Mucosa of gallbladder (tissue), 1 donor: Measurements from ENCODE around the gene SLC10A6. TPM values are rescaled to one million over a fixed set of nuclear protein-coding genes. Genes with fewer than 3 reads are reported as not detected.
"Not testable (repeated sequence)": the region's sequence is repeated elsewhere in the genome, so short reads cannot be mapped to it uniquely, and the experiment has no call there.

Experiments used
- DNase-seq: peaks from one replicate; pipeline ENCODE4 v3.0.0-alpha.2; 2020; ENCODE audit warnings: low spot score
- total RNA-seq: library from RNA; stranded (reverse); gene quantifications from one replicate; pipeline ENCODE4 v1.2.1, GENCODE V29; 2021
- donor health status: DM: no; HTN: no; CAD: no.

The SLC10A6 gene, protein sequence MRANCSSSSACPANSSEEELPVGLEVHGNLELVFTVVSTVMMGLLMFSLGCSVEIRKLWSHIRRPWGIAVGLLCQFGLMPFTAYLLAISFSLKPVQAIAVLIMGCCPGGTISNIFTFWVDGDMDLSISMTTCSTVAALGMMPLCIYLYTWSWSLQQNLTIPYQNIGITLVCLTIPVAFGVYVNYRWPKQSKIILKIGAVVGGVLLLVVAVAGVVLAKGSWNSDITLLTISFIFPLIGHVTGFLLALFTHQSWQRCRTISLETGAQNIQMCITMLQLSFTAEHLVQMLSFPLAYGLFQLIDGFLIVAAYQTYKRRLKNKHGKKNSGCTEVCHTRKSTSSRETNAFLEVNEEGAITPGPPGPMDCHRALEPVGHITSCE
- total RNA-seq, result 0.81 TPM

DNA sequence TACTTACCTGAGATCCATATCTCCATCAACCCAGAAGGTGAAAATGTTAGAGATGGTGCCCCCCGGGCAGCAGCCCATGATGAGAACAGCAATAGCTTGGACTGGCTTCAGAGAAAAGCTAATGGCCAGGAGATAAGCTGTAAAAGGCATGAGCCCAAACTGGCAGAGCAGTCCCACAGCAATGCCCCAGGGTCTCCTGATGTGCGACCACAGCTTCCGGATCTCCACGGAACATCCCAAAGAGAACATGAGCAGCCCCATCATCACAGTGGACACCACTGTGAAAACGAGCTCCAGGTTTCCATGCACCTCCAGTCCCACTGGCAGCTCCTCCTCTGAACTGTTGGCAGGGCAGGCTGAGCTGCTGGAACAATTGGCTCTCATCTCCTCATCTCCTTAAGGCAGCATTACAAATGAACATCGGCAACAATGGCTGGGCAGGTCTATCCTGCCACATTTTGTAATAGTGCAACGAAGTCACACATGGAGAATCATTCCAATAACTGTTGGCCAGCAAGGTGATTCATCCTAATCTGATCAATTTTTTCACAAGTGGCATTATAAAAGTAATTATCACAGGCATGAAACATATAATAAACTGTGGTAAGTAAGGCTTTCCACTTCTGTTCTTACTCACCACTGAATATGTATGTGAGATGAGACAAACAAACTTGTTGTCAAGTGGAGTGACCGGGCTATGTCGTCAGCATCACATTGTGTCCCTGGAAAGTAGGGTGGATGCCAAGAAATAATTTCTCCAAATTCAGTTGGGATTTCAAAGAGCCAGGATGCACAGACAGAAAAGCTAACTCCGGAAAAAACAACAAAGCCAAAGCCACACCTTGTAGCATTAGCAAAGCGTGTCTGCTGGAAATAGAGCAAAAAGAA is at the start of gene SLC10A6:
Gene SLC10A6, minus strand, starts transcription at position 653 of the 888 bp plus-strand sequence. Its CDS starts 269 bp downstream, at position 384.
- no peak for DNase-seq

DNA sequence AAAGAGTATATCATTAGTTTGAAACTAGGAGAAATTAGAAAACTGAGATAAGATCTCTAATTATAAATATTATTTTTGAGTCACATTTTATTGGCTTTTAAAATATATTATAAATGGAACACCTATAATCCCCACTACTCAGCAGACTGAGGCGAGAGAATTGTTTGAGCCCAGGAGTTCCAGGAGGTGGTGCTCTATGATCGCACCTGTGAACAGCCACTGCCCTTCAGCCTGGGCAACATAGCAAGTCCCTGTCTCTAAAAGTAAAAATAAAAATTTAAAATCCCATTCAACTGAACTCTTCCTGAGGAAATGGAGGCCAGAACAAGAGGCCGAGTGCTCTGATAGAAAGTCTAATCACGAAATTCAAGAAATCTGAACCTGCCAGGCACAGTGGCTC is 49.4 kb upstream of the SLC10A6 start:
- no peak for DNase-seq

DNA sequence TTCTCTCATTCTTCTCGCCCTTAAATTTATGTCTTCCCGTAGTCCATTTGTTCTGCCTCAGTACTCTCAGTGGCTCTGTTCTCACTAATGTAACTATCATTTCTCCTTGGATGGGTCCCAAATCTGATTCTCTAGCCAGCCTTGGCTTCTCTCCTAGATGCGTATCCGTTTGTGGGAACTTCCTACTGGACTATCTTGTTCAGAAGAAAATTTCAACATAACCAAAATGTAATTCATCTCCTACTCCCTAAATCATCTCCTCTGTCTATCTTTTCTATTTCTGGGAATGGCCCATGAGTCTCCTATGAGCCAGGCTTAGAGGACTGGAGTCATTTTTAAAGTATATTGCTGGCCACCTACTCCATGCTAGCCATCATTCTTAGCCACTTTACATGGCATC is 47.4 kb upstream of the SLC10A6 start:
- DNase-seq, result no peak

DNA sequence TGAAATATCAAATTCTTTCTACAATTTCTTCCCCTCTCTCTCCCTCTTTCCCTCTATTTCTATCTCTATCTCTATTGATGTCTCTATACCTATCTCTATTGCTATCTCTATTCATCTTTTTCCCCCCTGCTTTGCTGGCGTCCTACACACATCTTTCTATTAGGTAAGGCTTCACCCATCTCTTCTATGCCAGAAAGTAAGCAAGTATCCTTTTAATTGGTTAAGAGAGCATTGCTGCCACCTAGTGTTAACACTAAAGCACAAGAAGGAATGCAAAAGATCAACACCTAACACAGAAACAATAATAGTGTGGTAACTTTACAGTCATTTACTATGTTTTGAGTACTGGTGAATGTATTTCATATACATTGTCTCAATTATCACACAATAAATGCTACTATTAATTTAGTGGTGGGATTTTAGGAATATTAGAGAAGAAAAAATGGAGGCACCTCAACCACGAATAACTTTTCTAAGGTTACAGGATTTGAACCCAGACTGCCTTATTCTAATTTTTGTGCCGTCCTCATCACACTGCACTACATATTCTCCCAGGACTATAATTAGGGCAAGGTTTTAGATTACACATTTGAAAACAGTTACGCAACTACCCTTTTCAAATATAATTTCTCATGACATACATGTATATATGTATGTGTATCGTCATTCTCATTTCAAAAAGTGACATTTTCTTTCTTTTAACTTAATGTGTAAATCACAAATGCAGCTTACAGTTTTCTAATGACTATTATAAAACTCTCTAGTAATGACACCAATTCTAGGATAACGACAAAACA is 46.7 kb upstream of the SLC10A6 start:
- DNase-seq, result peak; percentile 40

GRCh38 chr4:86894455-86894854 is 45.3 kb upstream of the SLC10A6 start:
- DNase-seq, result no peak

DNA sequence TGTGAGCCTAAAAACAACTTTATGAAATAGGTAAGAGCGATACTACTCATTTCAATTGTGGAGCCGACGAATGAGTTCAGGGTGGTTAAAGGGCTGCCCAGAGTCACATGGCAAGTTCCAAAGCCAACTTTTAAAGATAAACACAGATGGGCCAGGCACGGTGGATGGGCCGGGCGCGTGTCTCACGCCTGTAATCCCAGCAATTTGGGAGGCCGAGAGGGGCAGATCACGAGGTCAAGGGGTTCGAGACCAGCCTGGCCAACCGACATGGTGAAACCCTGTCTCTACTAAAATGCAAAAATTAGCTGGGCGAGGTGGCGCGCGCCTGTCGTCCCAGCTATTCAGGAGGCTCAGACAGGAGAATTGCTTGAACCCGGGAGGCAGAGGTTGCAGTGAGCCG is 44.0 kb upstream of the SLC10A6 start:
- DNase-seq, result no peak

GRCh38 chr4:86892636-86892960 is 43.4 kb upstream of the SLC10A6 start:
- DNase-seq, result no peak

DNA sequence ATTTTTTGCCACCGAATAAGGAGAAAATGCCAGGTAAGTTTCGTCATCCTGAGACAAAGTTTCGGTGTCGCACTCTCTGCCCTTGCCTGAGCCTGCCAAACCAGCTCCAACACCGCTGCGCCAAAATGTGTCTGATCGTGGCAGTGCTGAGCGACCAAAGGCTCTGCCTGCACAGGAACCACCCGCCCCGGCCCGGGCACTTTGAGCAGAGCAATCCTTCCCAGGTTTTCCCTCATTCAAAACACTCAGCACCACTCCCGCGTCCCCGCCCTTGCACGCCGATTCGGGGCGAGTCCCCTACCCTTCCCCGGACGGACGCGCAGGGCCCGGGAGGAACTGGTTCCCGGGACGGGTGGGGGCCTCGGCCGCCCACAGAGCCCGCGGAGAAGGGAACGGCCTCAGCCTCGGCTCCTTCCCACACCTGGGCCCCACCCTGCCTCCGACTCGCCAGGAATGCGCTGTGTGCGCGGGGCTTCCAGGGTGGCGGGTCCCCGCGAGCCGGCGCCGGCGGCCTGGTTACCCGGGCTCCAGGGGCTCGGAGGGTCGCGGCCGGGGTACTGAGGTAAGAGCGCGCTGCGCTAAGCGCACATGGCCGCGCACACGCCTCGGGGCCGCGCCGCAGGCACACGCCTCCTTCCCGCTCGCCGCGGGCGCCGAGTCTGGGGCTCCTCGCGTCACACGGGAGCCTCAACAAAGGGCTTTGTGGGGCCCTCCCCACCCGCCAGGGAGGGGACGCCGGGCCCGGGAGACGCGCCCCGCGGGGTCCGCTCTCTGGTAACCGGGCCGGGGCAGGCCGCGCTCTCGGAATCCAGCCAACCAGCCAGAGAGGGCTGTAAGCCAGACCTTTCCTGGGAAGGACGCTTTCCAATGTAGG is 42.8 kb upstream of the SLC10A6 start, which contains the start of gene C4orf36:
Gene C4orf36, minus strand, starts transcription at position 661 of the 874 bp plus-strand sequence. CDS start 902 bp downstream, outside the sequence.
- DNase-seq, result peak; percentile 58

DNA sequence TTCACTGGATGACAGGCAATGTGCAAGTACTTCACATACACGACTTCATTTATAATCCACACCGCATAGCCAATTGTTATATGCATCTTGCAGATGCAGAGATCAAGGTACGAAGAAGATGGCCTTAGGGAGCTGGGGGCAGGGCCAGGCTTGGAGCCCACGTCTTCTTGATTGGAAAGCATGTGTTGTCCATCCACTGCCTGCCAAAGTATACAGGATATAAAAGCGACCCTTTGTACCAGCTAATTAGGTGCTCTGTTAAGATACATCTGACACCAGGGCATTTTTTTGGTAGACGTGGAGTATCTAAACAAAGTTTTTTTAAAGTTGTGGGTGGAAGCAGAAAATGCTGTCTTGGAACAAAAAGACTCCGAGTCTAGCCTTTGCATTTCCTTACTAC is 41.6 kb upstream of the SLC10A6 start:
- DNase-seq, result no peak

DNA sequence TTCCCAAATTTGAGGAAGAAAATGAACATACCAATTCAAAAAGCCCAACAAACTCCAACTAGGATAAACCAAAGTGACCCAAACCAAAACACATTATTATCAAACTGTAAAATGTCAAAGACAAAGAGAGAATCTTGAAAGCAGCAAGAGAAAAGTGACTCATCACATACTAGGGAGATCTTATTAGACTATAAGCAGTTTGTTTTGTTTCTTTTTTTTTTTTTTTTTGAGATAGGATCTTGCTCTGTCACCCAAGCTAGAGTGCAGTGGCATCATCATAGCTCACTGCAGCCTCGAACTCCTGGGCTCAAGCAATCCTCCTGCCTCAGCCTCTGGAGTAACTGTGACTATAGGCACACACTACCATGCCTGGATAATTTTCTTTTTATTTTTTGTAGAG is 30.5 kb upstream of the SLC10A6 start:
- DNase-seq, result no peak

DNA sequence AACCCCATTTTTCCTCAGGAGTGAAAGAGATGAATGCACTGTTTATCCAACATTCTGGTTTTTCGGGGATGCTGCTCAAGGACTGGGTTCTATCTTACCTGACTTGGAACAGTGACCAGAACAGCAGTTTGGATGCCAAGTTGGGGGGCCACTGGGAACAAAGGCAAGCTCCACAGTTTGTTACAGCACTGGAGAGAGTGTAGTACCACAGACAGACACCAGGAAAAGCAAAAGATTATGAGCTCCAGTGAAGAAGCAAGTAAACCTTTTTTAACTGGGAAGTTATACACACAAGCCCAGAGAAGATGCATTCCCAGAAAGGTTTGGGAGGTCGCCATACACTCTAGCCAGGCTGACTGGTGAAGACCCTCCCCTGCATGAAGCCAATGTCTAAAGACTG is 29.5 kb upstream of the SLC10A6 start:
- no peak for DNase-seq

DNA sequence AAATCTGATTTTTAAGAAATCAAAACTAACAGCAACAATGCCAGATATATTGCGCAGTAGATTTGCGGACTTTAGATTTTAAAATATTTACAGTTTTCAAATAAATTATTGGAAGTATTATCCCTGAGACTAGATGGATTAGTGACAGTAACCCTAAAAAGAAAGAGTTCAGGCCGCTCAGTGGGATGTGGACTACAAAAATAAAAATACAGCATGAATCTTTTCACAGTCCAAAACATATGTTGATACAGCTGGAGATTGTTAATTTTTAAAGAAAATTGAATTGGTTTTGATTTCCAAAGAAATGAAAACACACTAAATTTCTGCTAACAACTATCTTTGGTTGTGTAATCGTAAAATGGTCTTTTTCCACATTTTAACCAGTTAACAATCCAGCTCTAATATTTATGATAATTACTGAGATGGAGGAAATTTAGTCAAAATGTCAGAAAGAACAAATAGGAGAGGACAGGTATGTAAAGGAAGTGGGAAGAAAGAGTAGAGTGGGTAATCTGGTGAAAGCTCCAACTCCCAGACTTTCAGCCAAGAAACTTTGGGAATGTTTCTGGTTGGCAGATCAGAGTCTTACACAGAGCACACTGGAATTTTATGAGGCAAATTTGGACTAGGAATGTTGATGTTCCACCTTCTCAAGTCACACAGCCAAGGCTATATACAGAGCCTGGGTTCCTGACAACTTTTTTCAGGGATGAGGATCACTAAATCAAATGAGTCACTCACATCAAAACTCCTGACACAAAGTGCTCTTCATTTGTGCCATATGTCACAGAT is 27.9 kb upstream of the SLC10A6 start:
- no peak for DNase-seq

DNA sequence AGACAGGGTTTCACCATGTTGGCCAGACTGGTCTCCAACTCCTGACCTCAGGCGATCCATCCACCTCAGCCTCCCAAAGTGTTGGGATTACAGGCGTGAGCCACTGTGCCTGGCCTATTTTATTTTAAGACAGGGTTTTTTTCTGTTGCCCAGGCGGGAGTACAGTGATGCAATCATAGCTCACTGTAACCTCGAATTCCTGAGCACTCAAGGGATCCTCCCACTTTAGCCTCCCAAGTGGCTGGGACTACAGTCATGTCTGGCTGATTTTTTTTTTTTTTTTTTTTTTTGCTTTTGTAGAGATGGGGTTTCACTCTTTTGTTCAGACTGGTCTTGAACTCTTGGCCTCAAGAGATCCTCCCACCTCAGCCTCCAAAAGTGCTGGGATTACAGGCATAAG is 26.3 kb upstream of the SLC10A6 start:
- DNase-seq, result not testable (repeated sequence)

DNA sequence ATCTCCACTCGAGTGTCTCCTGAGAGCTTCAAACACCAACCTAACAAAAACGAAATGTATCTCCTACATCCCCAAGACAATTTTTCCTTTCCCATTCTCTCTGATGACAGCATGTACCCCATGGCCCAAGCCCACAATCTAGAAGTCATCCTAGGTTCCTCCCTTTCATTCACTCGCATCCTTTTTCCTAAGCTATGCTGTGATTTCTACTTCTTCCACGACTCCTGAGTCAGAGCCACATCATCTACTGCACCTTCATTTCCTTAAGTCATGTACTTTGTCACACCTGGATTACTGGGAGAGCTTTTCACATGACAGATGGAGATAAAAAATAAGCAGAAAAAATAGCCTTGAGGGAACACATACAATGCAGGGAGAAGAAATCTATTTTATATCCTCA is 23.0 kb upstream of the SLC10A6 start:
- no peak for DNase-seq

DNA sequence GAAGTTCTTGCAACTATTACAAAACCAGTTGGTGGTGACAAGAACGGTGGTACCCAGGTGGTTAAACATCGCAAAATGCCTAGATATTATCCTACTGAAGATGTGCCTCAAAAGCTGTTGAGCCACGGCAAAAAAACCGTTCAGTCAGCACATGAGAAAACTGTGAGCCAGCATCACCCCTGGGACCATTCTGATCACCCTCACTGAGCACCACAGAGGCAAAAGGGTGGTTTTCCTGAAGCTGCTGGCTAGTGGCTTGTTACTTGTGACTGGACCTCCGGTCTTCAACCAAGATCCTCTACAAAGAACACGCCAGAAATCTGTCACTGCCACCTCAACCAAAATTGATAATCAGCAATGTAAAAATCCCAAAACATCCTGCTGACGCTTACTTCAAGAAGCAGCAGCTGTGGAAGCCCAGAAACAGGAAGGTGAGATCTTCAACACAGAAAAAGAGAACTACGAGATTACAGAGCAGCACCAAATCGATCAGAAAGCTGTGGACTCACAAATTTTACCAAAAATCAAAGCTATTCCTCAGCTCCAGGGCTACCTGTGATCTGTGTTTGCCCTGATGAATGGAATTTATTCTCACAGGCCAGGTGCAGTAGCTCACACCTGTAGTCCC is 21.4 kb upstream of the SLC10A6 start:
- DNase-seq, result no peak

GRCh38 chr4:86857341-86858052 is 8.3 kb upstream of the SLC10A6 start:
- no peak for DNase-seq

DNA sequence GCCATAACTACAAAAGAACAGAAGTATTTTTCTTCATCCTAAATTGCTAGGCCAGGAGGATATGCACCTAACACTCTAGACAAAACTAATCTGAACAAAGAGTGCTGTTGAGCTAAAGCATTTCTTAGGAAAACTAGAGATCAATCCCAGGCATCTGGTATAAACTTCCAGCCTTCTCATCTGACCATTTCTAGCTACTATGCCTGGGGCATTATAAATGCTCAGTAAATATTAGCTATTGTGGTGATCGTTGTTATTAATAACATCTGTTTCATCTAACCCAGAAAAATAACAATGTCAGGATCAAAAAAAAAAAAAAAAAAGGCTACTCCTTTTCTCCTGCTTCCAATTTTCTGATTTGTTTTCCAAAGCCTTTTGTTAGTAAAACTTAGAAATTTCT is 7.7 kb upstream of the SLC10A6 start:
- no peak for DNase-seq

GRCh38 chr4:86855572-86855971 is 6.4 kb upstream of the SLC10A6 start:
- DNase-seq, result no peak

- no peak for DNase-seq
Measured at GRCh38 chr4:86853209-86853608, 4.0 kb upstream of the SLC10A6 start.
